Measurements from ENCODE around the gene TNFSF12. TPM values are rescaled to one million over a fixed set of nuclear protein-coding genes. Genes with fewer than 3 reads are reported as not detected.

TNFSF12 gene
- total and polyA plus RNA-seq, 7 donors, result 18.0 to 122 (median 60.1) TPM

DNA sequence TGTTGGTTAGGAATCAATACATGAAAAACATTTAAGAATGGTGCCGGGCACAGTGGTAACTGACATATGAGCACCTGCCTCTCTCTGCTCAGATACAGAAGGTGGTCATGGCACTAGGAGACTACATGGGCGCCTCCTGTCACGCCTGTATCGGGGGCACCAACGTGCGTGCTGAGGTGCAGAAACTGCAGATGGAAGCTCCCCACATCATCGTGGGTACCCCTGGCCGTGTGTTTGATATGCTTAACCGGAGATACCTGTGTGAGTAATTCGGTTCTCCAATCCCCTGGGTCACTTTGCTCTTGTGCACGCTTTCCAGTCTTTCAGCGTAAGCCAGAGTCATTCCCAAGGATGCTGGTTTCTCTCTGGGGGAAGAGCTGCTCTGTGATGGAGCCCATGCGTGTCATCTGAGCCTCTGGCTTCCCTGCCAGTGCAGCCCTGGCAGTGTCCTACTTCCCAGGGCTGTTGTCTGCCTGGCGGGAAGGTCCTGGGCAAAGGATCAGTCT lies 27.6 kb downstream of the TNFSF12 start:
- Histone ChIP-seq H3K27ac (peak overlapping the region in 1 of 4 donors; percentile 97), H3K9me3 (no peaks in the 10 kb centered on the region), H3K4me1 (peaks cover 0 to 59% (median 52%) of the 10 kb centered on the region in 4 donors), H3K36me3 (peaks cover 47 to 54% (median 50%) of the 10 kb centered on the region in 4 donors), H3K4me3 (no peak overlapping the region), H3K27me3 (no peaks in the 10 kb centered on the region)
- WGBS, 2 donors, result 83 to 87% methylated on average over 14 of the region's 14 CpGs
- TF ChIP-seq, protein P1, sequence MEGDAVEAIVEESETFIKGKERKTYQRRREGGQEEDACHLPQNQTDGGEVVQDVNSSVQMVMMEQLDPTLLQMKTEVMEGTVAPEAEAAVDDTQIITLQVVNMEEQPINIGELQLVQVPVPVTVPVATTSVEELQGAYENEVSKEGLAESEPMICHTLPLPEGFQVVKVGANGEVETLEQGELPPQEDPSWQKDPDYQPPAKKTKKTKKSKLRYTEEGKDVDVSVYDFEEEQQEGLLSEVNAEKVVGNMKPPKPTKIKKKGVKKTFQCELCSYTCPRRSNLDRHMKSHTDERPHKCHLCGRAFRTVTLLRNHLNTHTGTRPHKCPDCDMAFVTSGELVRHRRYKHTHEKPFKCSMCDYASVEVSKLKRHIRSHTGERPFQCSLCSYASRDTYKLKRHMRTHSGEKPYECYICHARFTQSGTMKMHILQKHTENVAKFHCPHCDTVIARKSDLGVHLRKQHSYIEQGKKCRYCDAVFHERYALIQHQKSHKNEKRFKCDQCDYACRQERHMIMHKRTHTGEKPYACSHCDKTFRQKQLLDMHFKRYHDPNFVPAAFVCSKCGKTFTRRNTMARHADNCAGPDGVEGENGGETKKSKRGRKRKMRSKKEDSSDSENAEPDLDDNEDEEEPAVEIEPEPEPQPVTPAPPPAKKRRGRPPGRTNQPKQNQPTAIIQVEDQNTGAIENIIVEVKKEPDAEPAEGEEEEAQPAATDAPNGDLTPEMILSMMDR (IDR thresholded peaks at IDR 0.05), result no peak
- TF ChIP-seq POLR2A (IDR thresholded peaks at IDR 0.05) (no peak), POLR2AphosphoS5 (IDR thresholded peaks at IDR 0.05) (no peak), EP300 (IDR thresholded peaks at IDR 0.05) (no peak)
- intact Hi-C loops (cut with DNase I), result no loop called here
- DNase-seq, result no peak

DNA sequence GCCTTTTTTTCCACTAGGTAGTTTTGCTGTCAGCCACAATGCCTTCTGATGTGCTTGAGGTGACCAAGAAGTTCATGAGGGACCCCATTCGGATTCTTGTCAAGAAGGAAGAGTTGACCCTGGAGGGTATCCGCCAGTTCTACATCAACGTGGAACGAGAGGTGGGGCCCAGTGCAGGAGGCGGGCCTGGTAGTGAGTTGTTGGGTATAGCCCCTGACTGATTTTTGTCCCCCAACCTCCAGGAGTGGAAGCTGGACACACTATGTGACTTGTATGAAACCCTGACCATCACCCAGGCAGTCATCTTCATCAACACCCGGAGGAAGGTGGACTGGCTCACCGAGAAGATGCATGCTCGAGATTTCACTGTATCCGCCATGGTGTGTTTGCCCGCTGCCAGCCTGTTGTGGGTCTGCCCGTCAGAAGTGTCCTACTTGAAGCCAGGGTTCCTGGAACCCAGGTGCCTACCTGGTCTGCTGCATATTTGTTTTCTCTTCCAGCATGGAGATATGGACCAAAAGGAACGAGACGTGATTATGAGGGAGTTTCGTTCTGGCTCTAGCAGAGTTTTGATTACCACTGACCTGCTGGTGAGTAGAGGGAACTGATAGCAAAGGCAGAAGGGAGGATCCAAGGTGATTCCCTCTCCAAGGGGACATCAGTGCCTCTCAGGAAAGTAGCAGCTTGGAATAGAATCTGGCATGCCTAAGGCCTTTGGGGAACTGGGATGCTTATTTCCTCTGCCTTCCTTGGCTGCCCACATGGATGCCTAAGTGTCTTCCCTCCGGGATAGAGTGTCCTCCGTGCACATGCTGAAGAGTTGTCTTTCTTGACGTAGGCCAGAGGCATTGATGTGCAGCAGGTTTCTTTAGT lies 28.7 kb downstream of the TNFSF12 start:
- peaks cover 0 to 63% (median 56%) of the 10 kb centered on the region in 4 donors for H3K4me1 ChIP-seq
- H3K27ac ChIP-seq, result peak overlapping the region in 2 of 4 donors; percentile 91 to 92
- no peak overlapping the region for H3K4me3 ChIP-seq
- H3K36me3 ChIP-seq, result peaks cover 47 to 54% (median 50%) of the 10 kb centered on the region in 4 donors
- no peak for TF ChIP-seq EP300 (IDR thresholded peaks at IDR 0.05)
- TF ChIP-seq, protein P1 (IDR thresholded peaks at IDR 0.05), result no peak
- intact Hi-C loops (cut with DNase I), result no loop called here
- DNase-seq, result no peak
- no peaks in the 10 kb centered on the region for H3K27me3 ChIP-seq
- H3K9me3 ChIP-seq, result no peaks in the 10 kb centered on the region
- WGBS, 2 donors, result 74 to 84% methylated on average over 17 of the region's 17 CpGs

DNA sequence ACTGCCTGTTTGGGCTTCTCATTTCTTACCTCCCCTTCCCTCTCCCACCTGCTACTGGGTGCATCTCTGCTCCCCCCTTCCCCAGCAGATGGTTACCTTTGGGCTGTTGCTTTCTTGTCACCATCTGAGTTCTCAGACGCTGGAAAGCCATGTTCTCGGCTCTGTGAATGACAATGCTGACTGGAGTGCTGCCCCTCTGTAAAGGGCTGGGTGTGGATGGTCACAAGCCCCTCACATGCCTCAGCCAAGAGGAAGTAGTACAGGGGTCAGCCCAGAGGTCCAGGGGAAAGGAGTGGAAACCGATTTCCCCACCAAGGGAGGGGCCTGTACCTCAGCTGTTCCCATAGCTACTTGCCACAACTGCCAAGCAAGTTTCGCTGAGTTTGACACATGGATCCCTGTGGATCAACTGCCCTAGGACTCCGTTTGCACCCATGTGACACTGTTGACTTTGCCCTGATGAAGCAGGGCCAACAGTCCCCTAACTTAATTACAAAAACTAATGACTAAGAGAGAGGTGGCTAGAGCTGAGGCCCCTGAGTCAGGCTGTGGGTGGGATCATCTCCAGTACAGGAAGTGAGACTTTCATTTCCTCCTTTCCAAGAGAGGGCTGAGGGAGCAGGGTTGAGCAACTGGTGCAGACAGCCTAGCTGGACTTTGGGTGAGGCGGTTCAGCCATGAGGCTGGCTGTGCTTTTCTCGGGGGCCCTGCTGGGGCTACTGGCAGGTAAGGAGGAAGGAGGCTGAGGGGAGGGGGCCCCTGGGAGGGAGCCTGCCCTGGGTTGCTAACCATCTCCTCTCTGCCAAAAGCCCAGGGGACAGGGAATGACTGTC lies 30.4 kb downstream of the TNFSF12 start, which contains the start of gene CD68:
CD68 (plus strand) TSS at position 638 of the 833 bp plus-strand sequence; CDS start at position 678, 40 bp downstream.
- Histone ChIP-seq H3K4me3 (peak within 1 kb of the TSS in 3 of 4 donors; percentile 14 to 40 (median 28)), H3K27ac (peak within 1 kb of the TSS; percentile 91 to 92 (median 92)), H3K4me1 (peaks cover 0 to 68% (median 60%) of the 10 kb centered on the region in 4 donors)

More for the DNA sequence above, 30.4 kb downstream of the TNFSF12 start, which contains the start of gene CD68:
- 9 to 18% methylated on average over 7 of the region's 7 CpGs for WGBS, 2 donors
- peak; percentile 31 to 46 for TF ChIP-seq POLR2A (IDR thresholded peaks at IDR 0.05)
- TF ChIP-seq EP300 (IDR thresholded peaks at IDR 0.05), result no peak
- peak; percentile 47 to 80 (median 69) for TF ChIP-seq POLR2AphosphoS5 (IDR thresholded peaks at IDR 0.05)
- TF ChIP-seq, protein P1 (IDR thresholded peaks at IDR 0.05), result no peak
- peaks cover 45 to 50% (median 48%) of the 10 kb centered on the region in 4 donors for H3K36me3 ChIP-seq
- intact Hi-C loops (cut with DNase I), result no loop called here
- no peaks in the 10 kb centered on the region for H3K27me3 ChIP-seq
- H3K9me3 ChIP-seq, result no peaks in the 10 kb centered on the region
- peak; percentile 90 for DNase-seq

All from sigmoid colon (tissue), 7 donors.